ENCODE measurements around the gene MYBPC2.

MYBPC2 gene

DNA sequence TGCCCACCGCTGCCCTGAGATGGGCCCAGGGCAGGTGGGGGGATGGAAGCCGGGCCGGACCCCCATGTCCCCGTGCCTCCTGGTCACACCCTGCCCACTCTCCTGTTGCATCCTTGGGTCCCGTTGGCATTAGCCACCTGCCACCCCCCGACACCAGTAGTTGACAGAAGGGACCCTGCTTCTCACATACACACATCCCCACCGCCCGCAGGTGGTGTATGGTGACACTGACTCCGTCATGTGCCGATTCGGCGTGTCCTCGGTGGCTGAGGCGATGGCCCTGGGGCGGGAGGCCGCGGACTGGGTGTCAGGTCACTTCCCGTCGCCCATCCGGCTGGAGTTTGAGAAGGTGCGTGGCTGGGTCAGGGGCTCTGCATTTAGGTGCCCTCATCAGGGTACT is 19.2 kb upstream of the MYBPC2 start (continued):
- TF ChIP-seq BACH2 (CRISPR knock-in tag; IDR thresholded peaks at IDR 0.05; ENCODE audit: borderline replicate concordance), result no peak
- TF ChIP-seq ZFP30 (CRISPR knock-in tag; IDR thresholded peaks at IDR 0.05), result no peak
- TF ChIP-seq CSRNP3 (CRISPR knock-in tag; IDR thresholded peaks at IDR 0.05), result no peak

DNA sequence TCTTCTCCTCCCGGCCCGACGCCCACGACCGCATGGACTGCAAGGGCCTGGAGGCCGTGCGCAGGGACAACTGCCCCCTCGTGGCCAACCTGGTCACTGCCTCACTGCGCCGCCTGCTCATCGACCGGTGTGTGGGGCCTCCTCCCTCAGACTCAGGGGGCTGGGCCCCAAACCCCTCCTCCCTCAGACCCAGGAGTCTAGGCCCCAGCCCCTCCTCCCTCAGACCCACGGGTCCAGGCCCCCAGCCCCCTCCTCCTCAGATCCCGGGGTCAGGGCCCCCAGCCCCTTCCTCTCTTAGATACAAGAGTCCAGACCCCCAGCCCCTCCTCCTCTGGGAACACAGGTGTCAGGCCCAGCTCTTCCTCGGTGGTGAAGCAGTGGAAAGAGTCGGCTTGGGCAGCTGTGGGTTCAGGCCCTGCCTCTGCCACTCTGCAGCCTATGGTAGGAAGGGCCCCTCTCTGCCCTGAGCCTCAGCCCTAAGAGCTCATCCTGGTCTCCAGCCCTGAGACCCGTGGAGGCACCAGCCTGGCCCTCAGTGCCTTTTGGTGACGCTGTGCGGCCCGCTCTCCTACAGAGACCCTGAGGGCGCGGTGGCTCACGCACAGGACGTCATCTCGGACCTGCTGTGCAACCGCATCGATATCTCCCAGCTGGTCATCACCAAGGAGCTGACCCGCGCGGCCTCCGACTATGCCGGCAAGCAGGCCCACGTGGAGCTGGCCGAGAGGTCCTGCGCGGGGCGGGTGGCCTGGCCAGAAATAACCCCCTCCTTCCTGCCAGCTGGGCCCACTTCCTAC is 17.6 kb upstream of the MYBPC2 start:
- TF ChIP-seq ZFP3 (CRISPR knock-in tag; IDR thresholded peaks at IDR 0.05), result no peak
- no peak for TF ChIP-seq ISL1 (CRISPR knock-in tag; IDR thresholded peaks at IDR 0.05)
- TF ChIP-seq ZNF8 (CRISPR knock-in tag; IDR thresholded peaks at IDR 0.05), result no peak
- TF ChIP-seq, protein P1, sequence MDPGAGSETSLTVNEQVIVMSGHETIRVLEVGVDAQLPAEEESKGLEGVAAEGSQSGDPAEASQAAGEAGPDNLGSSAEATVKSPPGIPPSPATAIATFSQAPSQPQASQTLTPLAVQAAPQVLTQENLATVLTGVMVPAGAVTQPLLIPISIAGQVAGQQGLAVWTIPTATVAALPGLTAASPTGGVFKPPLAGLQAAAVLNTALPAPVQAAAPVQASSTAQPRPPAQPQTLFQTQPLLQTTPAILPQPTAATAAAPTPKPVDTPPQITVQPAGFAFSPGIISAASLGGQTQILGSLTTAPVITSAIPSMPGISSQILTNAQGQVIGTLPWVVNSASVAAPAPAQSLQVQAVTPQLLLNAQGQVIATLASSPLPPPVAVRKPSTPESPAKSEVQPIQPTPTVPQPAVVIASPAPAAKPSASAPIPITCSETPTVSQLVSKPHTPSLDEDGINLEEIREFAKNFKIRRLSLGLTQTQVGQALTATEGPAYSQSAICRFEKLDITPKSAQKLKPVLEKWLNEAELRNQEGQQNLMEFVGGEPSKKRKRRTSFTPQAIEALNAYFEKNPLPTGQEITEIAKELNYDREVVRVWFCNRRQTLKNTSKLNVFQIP (CRISPR knock-in tag; IDR thresholded peaks at IDR 0.05; ENCODE audit: borderline replicate concordance, low read depth), result no peak
- no peak for TF ChIP-seq ZC3H10 (CRISPR knock-in tag; IDR thresholded peaks at IDR 0.05)
- no peak for TF ChIP-seq CSRNP3 (CRISPR knock-in tag; IDR thresholded peaks at IDR 0.05)
- TF ChIP-seq CSDC2 (CRISPR knock-in tag; IDR thresholded peaks at IDR 0.05), result no peak
- TF ChIP-seq GLIS3 (CRISPR knock-in tag; IDR thresholded peaks at IDR 0.05), result no peak
- TF ChIP-seq, protein P2, sequence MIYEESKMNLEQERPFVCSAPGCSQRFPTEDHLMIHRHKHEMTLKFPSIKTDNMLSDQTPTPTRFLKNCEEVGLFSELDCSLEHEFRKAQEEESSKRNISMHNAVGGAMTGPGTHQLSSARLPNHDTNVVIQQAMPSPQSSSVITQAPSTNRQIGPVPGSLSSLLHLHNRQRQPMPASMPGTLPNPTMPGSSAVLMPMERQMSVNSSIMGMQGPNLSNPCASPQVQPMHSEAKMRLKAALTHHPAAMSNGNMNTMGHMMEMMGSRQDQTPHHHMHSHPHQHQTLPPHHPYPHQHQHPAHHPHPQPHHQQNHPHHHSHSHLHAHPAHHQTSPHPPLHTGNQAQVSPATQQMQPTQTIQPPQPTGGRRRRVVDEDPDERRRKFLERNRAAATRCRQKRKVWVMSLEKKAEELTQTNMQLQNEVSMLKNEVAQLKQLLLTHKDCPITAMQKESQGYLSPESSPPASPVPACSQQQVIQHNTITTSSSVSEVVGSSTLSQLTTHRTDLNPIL (CRISPR knock-in tag; IDR thresholded peaks at IDR 0.05; ENCODE audit: low read depth), result no peak
- TF ChIP-seq SNAI2 (CRISPR knock-in tag; IDR thresholded peaks at IDR 0.05), result no peak
- no peak for TF ChIP-seq PPARA (CRISPR knock-in tag; IDR thresholded peaks at IDR 0.05; ENCODE audit: borderline replicate concordance)
- TF ChIP-seq, protein P3, sequence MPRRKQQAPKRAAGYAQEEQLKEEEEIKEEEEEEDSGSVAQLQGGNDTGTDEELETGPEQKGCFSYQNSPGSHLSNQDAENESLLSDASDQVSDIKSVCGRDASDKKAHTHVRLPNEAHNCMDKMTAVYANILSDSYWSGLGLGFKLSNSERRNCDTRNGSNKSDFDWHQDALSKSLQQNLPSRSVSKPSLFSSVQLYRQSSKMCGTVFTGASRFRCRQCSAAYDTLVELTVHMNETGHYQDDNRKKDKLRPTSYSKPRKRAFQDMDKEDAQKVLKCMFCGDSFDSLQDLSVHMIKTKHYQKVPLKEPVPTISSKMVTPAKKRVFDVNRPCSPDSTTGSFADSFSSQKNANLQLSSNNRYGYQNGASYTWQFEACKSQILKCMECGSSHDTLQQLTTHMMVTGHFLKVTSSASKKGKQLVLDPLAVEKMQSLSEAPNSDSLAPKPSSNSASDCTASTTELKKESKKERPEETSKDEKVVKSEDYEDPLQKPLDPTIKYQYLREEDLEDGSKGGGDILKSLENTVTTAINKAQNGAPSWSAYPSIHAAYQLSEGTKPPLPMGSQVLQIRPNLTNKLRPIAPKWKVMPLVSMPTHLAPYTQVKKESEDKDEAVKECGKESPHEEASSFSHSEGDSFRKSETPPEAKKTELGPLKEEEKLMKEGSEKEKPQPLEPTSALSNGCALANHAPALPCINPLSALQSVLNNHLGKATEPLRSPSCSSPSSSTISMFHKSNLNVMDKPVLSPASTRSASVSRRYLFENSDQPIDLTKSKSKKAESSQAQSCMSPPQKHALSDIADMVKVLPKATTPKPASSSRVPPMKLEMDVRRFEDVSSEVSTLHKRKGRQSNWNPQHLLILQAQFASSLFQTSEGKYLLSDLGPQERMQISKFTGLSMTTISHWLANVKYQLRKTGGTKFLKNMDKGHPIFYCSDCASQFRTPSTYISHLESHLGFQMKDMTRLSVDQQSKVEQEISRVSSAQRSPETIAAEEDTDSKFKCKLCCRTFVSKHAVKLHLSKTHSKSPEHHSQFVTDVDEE (CRISPR knock-in tag; IDR thresholded peaks at IDR 0.05), result no peak
- ATAC-seq, result peak; percentile 88

- TF ChIP-seq, protein P1 (CRISPR knock-in tag; IDR thresholded peaks at IDR 0.05; ENCODE audit: borderline replicate concordance, low read depth), result no peak
- TF ChIP-seq TOX (CRISPR knock-in tag; IDR thresholded peaks at IDR 0.05; ENCODE audit: borderline replicate concordance), result no peak
- no peak for TF ChIP-seq OSR1 (CRISPR knock-in tag; IDR thresholded peaks at IDR 0.05)
- no peak for TF ChIP-seq ZNF70 (CRISPR knock-in tag; IDR thresholded peaks at IDR 0.05)
- TF ChIP-seq CSRNP3 (CRISPR knock-in tag; IDR thresholded peaks at IDR 0.05), result no peak
- TF ChIP-seq CSDC2 (CRISPR knock-in tag; IDR thresholded peaks at IDR 0.05), result no peak
- TF ChIP-seq ZNF565 (CRISPR knock-in tag; conservative IDR thresholded peaks at IDR 0.05; ENCODE audit: low read depth), result no peak
- TF ChIP-seq, protein P2 (CRISPR knock-in tag; IDR thresholded peaks at IDR 0.05; ENCODE audit: low read depth), result no peak
- TF ChIP-seq PPARA (CRISPR knock-in tag; IDR thresholded peaks at IDR 0.05; ENCODE audit: borderline replicate concordance), result no peak
- no peak for ATAC-seq
Observed at GRCh38 chr19:50415661-50416033, 17.0 kb upstream of the MYBPC2 start.

All from SK-N-SH treated with all-trans-retinoic acid at 6 μM for 48 hours (cell line).